Activated CD8-positive, alpha-beta T cell treated with anti-CD3 and anti-CD28 coated beads, Interleukin-2, amount 10 ng/mL, durations not matched to agents 7 days and 5 days (primary cell): ENCODE results near the gene IL17RD. TPM values are rescaled to one million over a fixed set of nuclear protein-coding genes. Genes with fewer than 3 reads are reported as not detected.
A peak's percentile ranks its signal among the peaks of the same experiment; 100 is the strongest.

Experiments used
- ATAC-seq: fragments of 150-1000 bp; cut with Tn5 transposase; one replicate; pipeline ENCODE4 v1.10.0; 2021; ENCODE audit warnings: moderate library complexity
- CTCF ChIA-PET: fragments of 350-600 bp; sonication (Branson Sonifier 250); formaldehyde crosslinking; loops from one replicate; lab custom pipeline; 2021; ENCODE audit warnings: antibody characterized with exemption; lab: Charles Lee
- POLR2A ChIA-PET: fragments of 350-600 bp; sonication (Branson Sonifier 250); formaldehyde crosslinking; loops from one replicate; lab custom pipeline; 2021; ENCODE audit warnings: antibody characterized with exemption; lab: Charles Lee
- DNase-seq: peaks from one replicate; pipeline ENCODE4 v3.0.0-alpha.2; 2020
- H3K27ac Mint-ChIP-seq: one replicate; pipeline ENCODE4 v1.8.0; 2021; ENCODE audit warnings: mild to moderate bottlenecking, mixed read lengths
- H3K27me3 Mint-ChIP-seq: one replicate; pipeline ENCODE4 v1.8.0; 2021; ENCODE audit warnings: low read depth, mixed read lengths
- H3K36me3 Mint-ChIP-seq: one replicate; pipeline ENCODE4 v1.8.0; 2021; ENCODE audit warnings: low read depth, mixed read lengths
- H3K4me1 Mint-ChIP-seq: one replicate; pipeline ENCODE4 v1.8.0; 2021; ENCODE audit warnings: low read depth, mixed read lengths
- H3K4me3 Mint-ChIP-seq: one replicate; pipeline ENCODE4 v1.8.0; 2021; ENCODE audit warnings: mild to moderate bottlenecking, mixed read lengths
- H3K9me3 Mint-ChIP-seq: one replicate; pipeline ENCODE4 v1.8.0; 2022; ENCODE audit warnings: mixed read lengths; ENCODE audit not compliant: insufficient read depth
- total RNA-seq, 2 experiments: library from RNA; stranded (reverse); gene quantifications; one replicate each; pipeline ENCODE4 v1.2.3, GENCODE V29; 2021

Gene IL17RD
- total RNA-seq, 2 experiments from 2014 or later: not detected

DNA sequence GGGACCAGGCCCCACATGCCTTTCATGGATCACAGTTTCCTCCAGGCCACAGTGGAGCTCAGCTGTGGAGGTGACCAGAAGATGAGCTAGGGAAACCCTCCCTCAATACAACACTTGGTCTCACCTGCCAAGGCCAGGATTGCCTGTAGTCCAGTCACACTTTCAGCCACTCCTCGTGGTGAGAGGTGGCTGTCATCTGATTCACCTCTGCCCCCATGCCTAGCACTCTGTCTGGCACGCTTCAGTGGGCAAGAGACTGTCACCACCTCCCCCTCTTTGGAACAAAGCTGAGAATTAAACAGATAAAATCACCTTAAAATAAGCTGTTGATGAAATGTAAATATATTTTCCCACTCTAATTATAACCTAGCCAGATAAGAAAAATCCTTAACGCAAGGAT, 4.0 kb upstream of the IL17RD start:
- ChIA-PET POLR2A (no interaction called here), CTCF (interaction anchor here (0.5 to 3.4 kb wide), 13 partner anchors 9 to 551 kb away, joined by 3 to 22 read pairs (median 3); partner anchors contain the start of gene APPL1)
- peaks cover 55% of the 10 kb centered on the region for H3K27me3 Mint-ChIP-seq
- DNase-seq (no peak), ATAC-seq (no peak)
- no peak overlapping the region for H3K4me3 Mint-ChIP-seq
- no peak overlapping the region for H3K27ac Mint-ChIP-seq
- H3K4me1 Mint-ChIP-seq: peaks cover 8% of the 10 kb centered on the region
- H3K9me3 Mint-ChIP-seq: no peaks in the 10 kb centered on the region
- no peaks in the 10 kb centered on the region for H3K36me3 Mint-ChIP-seq

DNA sequence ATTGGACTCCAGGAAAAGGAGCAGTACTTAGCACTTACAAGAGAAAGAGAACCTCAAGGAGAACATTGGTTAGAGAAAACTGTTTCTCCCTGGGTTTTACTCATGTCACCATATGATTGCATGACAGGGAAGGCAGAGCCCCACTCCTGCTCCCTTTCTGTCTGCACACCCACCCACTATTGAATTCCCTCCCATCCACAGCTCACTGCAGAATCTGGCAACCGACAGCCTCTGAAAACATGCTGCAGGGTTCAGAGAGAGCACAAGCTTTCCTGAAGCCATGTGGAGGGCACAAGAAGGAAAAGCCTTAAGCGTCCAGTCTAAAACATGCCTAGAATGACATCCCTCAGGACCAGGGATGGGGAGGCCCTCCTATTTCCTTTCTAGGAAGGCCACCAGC, 3.0 kb upstream of the IL17RD start:
- CTCF ChIA-PET: interaction anchor here (3.4 kb wide), 1 partner anchor 8 kb away, joined by 18 read pairs; no protein-coding TSS in a partner anchor
- no peaks in the 10 kb centered on the region for H3K36me3 Mint-ChIP-seq
- no peaks in the 10 kb centered on the region for H3K9me3 Mint-ChIP-seq
- no peak overlapping the region for H3K4me3 Mint-ChIP-seq
- POLR2A ChIA-PET: no interaction called here
- peaks cover 59% of the 10 kb centered on the region for H3K27me3 Mint-ChIP-seq
- DNase-seq: no peak
- ATAC-seq: no peak
- peaks cover 9% of the 10 kb centered on the region for H3K4me1 Mint-ChIP-seq
- no peak overlapping the region for H3K27ac Mint-ChIP-seq

DNA sequence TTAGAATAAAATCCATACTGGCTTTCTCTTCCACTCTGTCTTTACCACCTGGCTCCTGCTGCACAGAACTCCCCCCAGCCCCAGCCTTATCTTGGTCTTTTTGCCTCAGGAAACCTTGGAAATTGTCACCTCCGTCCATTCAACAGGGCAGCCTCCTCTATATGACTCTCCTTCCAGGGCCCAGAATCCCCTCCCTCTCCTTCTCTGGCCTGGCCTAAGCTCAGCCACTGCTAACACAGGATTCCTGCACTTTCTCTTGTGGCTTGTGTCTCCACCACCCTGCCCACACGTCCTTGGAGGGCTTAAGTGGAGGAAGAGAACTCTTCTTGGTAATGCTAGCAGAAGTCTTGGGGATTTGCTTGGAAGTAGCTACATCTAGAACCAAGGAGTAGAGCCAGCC, 1.5 kb upstream of the IL17RD start:
- Mint-ChIP-seq H3K27ac (no peak overlapping the region), H3K9me3 (no peaks in the 10 kb centered on the region), H3K36me3 (no peaks in the 10 kb centered on the region), H3K4me3 (no peak overlapping the region), H3K4me1 (peaks cover 9% of the 10 kb centered on the region), H3K27me3 (peaks cover 66% of the 10 kb centered on the region)
- POLR2A ChIA-PET: no interaction called here
- ATAC-seq (no peak), DNase-seq (no peak)
- CTCF ChIA-PET: interaction anchor here (0.9 kb wide), 1 partner anchor 231 kb away, joined by 3 read pairs; no protein-coding TSS in a partner anchor

DNA sequence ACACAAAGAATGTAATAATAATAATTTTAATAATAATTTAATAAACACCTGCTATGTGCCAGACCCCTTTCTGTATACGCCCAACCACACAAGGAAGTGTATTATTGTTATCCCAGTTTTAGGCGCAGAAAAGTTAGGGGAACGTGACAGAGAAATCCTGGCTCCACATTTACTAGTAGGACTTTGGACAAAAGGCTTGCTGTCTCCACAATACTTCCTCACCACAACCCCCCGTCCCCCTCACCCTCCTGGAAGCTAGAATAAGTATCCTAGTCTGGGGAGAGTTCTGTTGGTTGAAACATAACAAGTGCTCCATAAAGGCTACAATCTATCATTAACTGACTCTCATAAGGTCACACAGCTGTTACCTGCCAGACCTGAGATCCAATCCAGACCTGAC, 488 bp upstream of the IL17RD start:
- Mint-ChIP-seq H3K27ac (no peak overlapping the region), H3K4me3 (peak overlapping the region; percentile 47), H3K36me3 (no peaks in the 10 kb centered on the region), H3K27me3 (peaks cover 67% of the 10 kb centered on the region), H3K9me3 (no peaks in the 10 kb centered on the region), H3K4me1 (peaks cover 9% of the 10 kb centered on the region)
- DNase-seq (no peak), ATAC-seq (no peak)
- POLR2A ChIA-PET: no interaction called here
- CTCF ChIA-PET: no interaction called here

DNA sequence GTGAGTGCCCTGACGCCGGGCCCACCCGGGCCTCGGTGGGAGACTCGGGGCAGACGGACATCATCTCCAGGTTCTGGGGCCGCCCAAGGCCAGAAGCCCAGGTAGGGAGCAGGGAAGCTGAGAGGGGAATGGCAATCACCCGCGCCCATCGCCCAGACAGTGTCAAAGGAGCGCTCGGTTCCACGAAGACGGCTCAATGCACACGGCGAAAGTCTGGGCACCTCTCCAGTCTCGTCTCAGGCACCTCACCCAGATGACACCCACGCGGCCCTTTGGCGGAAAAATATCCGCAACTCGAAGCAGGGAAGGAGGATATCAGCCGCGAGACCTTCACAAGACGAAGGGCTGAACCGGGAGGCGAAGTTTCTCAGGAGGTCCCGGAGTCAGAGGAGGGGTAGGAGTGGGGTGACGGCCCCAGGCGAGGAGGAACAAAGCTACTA, 916 bp downstream of the IL17RD start:
- no peak overlapping the region for H3K27ac Mint-ChIP-seq
- H3K9me3 Mint-ChIP-seq: no peaks in the 10 kb centered on the region
- H3K4me3 Mint-ChIP-seq: peak overlapping the region; percentile 63
- peak; percentile 29 for ATAC-seq
- H3K4me1 Mint-ChIP-seq: peaks cover 13% of the 10 kb centered on the region
- no peaks in the 10 kb centered on the region for H3K36me3 Mint-ChIP-seq
- ChIA-PET CTCF (no interaction called here), POLR2A (no interaction called here)
- peaks cover 70% of the 10 kb centered on the region for H3K27me3 Mint-ChIP-seq
- no peak for DNase-seq

DNA sequence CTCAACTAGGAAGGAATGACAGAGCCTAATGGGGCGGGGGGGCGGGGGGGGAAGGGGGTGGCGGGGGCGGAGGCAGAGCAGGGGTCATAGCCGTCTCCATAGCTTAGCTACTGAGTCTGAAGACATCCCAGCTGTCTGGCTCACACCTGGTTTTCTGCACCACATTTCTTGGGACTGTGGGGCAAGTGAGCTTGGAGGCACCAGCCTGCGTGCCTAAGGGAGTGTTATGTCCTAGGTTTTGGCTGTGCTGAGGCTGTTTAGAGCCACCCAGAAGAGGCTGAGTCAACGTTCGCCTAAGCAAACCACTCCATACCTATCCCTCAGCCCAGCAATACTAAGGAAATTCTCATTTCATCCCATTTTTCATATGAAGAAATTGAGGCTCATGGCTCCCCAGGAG, 1.4 kb downstream of the IL17RD start:
- ATAC-seq (no peak), DNase-seq (no peak)
- peaks cover 18% of the 10 kb centered on the region for H3K4me1 Mint-ChIP-seq
- H3K27ac Mint-ChIP-seq: no peak overlapping the region
- ChIA-PET CTCF (no interaction called here), POLR2A (no interaction called here)
- H3K36me3 Mint-ChIP-seq: no peaks in the 10 kb centered on the region
- peak overlapping the region; percentile 63 for H3K4me3 Mint-ChIP-seq
- peaks cover 65% of the 10 kb centered on the region for H3K27me3 Mint-ChIP-seq
- H3K9me3 Mint-ChIP-seq: no peaks in the 10 kb centered on the region

DNA sequence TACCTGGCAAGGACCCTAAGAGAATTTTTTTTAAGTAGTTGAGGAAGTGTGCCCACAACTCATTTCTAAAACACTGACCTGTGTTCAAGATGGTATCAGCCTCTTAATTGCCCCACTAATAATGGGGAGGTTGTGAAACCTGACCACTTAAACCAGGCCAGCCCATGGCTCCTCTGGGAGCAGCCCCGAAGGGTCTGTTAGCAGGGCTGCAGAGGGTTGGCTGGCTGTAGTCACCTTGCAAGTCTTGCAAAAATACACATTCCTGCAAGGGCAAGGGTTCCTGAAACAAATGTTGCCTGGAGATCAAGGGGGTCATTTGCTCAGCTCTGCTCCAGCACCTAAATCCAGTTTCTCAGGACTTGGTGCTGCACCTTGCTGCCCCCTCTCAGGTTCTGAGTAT, 3.2 kb downstream of the IL17RD start:
- Mint-ChIP-seq H3K27ac (no peak overlapping the region), H3K27me3 (peaks cover 51% of the 10 kb centered on the region), H3K9me3 (no peaks in the 10 kb centered on the region), H3K4me3 (no peak overlapping the region), H3K36me3 (no peaks in the 10 kb centered on the region), H3K4me1 (peaks cover 24% of the 10 kb centered on the region)
- ATAC-seq (no peak), DNase-seq (no peak)
- CTCF ChIA-PET: interaction anchor here (1.4 to 1.6 kb wide), 2 partner anchors 61 to 236 kb away, joined by 3 to 5 read pairs; no protein-coding TSS in a partner anchor
- POLR2A ChIA-PET: no interaction called here

DNA sequence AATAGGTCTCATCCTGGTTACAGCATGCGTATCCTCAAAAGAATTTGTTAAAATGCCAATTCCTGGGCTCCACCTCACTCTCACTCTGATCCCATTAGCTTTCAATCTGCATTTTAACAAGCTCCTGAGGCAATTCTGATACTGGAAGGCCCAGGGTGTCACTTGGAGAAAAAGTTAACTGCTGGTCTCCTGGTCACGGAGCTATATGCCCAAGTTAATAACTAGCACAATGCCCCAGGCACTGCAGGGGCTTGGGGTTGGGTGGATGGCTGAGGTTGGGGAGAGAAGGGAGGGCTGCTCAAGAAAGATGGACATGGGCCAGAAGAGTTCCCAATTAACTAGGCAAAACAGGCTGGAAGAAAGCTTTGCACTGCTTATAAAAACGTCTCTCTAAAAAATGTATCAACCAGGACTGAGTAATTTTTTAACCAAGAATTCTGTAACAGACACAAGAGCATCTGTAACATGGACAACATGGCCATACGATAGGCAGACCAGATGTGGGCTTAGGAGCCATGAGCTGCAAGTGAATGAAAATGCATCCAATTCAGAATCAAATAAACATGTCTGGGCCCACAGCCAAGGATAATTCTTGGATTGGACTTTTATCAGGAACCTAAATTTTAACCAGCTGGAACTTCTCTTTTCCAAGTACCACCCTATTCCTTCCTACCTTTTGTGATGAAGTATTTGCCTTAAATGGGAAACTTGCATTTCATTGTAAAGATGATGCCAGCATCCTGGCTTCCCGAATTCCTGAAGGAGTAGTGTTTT, 4.2 kb downstream of the IL17RD start:
- no peaks in the 10 kb centered on the region for H3K9me3 Mint-ChIP-seq
- ChIA-PET CTCF (interaction anchor here (1.6 to 2.7 kb wide), 2 partner anchors 9 to 237 kb away, joined by 3 to 18 read pairs; no protein-coding TSS in a partner anchor), POLR2A (interaction anchor here (0.7 kb wide), 1 partner anchor 32 kb away, joined by 3 read pairs; no protein-coding TSS in a partner anchor)
- DNase-seq: no peak
- H3K36me3 Mint-ChIP-seq: no peaks in the 10 kb centered on the region
- no peak for ATAC-seq
- H3K4me1 Mint-ChIP-seq: peaks cover 24% of the 10 kb centered on the region
- H3K27me3 Mint-ChIP-seq: peaks cover 50% of the 10 kb centered on the region
- H3K4me3 Mint-ChIP-seq: no peak overlapping the region
- no peak overlapping the region for H3K27ac Mint-ChIP-seq

DNA sequence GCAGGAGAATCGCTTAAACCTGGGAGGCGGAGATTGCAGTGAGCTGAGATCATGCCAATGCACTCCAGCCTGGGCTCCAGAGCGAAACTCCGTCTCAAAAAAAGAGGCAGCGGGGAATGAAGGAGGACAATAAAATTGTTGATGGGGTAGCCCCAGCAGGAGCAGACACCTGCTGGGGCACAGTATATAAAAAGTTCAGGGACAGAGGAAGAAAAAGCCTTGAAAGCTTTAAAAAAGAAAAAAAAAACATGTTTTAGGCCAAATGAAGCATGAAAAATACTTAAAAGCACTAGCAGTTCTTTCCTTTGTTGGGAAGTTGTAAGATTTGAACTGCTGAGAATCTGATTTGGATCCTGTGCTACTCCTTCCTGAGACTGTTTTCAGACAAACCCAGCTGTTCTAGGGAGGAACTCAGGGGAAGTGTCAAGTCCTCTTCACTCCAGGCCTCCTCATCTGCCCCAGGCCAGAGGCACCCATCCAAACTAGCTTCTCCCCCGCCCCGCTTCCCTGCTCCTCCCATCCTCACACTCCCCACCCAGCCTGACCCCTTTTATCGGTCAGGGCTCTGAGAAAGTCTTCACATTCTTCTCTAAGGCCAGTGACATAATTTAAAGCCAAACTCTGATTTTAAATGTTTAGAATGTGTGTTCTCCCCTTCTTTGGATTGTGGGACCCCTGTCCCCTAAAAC, 4.9 kb downstream of the IL17RD start:
- POLR2A ChIA-PET: interaction anchor here (0.7 kb wide), 2 partner anchors 32 to 478 kb away, joined by 3 to 4 read pairs; no protein-coding TSS in a partner anchor
- Mint-ChIP-seq H3K36me3 (no peaks in the 10 kb centered on the region), H3K27me3 (peaks cover 48% of the 10 kb centered on the region), H3K9me3 (no peaks in the 10 kb centered on the region), H3K27ac (no peak overlapping the region), H3K4me3 (no peak overlapping the region), H3K4me1 (peaks cover 24% of the 10 kb centered on the region)
- CTCF ChIA-PET: interaction anchor here (1.0 to 2.7 kb wide), 5 partner anchors 10 to 237 kb away, joined by 3 to 18 read pairs (median 4); no protein-coding TSS in a partner anchor
- no peak for DNase-seq
- ATAC-seq: no peak

DNA sequence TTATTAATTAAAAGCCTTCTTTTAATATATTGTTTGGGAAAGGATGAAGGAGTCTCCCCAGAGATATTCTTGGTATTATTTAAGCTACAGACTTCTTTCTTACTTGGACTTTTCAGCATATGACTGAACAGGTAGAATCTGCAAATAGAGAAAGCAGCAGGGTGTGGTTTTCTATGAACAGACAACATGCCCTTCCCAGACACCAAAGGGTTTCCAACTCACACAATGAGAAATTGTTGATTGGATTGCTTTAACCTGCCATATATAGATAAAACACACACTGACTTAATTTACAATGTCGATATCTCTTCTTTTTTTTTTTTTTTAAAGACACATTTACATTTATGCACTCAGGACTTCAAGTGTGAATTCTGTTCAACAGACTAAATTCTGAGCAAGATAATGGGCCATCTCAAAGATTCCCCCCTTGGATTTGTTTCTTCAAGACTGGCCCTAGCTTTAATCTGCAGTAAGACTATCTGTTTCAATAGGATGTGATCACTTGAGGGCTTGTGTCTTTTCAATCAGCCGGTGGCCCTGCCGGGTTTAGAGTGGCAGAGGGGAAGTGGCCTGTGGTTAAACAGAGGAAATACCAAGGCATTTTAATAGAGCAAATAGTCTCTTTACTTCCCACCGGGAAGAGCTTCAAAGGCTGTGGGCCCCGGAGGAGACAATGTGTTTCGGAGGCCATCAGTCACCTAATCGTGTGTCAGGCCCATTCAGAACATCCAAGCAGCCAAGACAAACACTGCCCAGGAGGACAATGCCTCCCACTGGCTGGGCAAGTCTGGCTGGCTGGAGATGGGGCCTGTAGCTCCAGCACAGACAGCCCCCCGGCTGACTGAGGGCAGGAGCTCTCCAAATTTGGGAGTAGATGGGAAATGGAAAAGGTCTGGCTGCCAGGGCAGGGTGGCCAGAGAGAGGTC, 6.1 kb downstream of the IL17RD start:
- peak; percentile 57 for ATAC-seq
- Mint-ChIP-seq H3K36me3 (no peaks in the 10 kb centered on the region), H3K27me3 (peaks cover 54% of the 10 kb centered on the region), H3K27ac (no peak overlapping the region), H3K4me3 (no peak overlapping the region), H3K9me3 (no peaks in the 10 kb centered on the region), H3K4me1 (peaks cover 20% of the 10 kb centered on the region)
- ChIA-PET CTCF (interaction anchor here (1.0 to 2.7 kb wide), 5 partner anchors 11 to 58 kb away, joined by 3 to 18 read pairs (median 5); no protein-coding TSS in a partner anchor), POLR2A (interaction anchor here (0.7 kb wide), 1 partner anchor 477 kb away, joined by 4 read pairs; no protein-coding TSS in a partner anchor)
- DNase-seq: peak; percentile 59

DNA sequence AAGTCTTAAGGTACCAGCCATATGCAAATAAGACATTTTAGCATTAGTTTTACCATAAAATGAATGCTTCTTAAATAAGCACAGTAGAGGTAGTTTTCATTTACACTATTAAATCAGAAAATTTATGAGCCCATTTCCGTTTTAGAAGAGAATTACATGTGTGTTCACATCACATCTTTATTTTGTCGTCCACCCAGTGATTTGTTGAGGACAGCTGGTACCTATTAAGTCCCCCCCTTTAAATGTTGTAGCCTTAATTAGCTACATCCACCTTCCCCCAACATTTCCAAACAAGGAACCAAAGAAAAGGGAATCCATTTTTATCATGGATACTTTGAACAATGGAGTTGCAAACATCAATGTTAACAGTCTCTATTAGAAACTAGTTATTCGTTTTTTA, 6.8 kb downstream of the IL17RD start:
- Mint-ChIP-seq H3K4me1 (peaks cover 19% of the 10 kb centered on the region), H3K9me3 (no peaks in the 10 kb centered on the region), H3K36me3 (no peaks in the 10 kb centered on the region), H3K27me3 (peaks cover 51% of the 10 kb centered on the region), H3K27ac (no peak overlapping the region), H3K4me3 (no peak overlapping the region)
- CTCF ChIA-PET: interaction anchor here (1.7 to 2.7 kb wide), 4 partner anchors 11 to 57 kb away, joined by 4 to 18 read pairs (median 9); no protein-coding TSS in a partner anchor
- DNase-seq (no peak), ATAC-seq (no peak)
- POLR2A ChIA-PET: no interaction called here
